CD14-positive monocyte (primary cell): Measurements from ENCODE around the gene TFG. TPM values are rescaled to one million over a fixed set of nuclear protein-coding genes. Genes with fewer than 3 reads are reported as not detected.

Experiments
- DNase-seq, 3 donors: peaks; one replicate each; pipeline ENCODE4 v3.0.0-alpha.2; 2011 to 2022
- H2AFZ ChIP-seq: 2 replicates; pipeline ENCODE4 v1.6.0; 2012; ENCODE audit warnings: mild to moderate bottlenecking, low read depth, low read length, inconsistent platforms; ENCODE audit not compliant: insufficient read depth, poor library complexity, severe bottlenecking
- H3K27ac ChIP-seq, 2 donors: 1 replicate in 1 of 2; 2 replicates in 1 of 2; pipeline ENCODE4 v1.5.1; 2012 to 2013; ENCODE audit warnings: low read length in 2 of 2, control low read depth in 1 of 2, inconsistent platforms in 1 of 2, low read depth in 1 of 2, mild to moderate bottlenecking in 1 of 2
- H3K27me3 ChIP-seq, 2 donors: one replicate each; pipeline versions ENCODE4 v1.6.0 to v1.6.1; 2011 to 2013; ENCODE audit warnings: low read length in 2 of 2; ENCODE audit not compliant: control insufficient read depth in 2 of 2, insufficient read depth in 2 of 2
- H3K36me3 ChIP-seq, 2 donors: replicated peaks in 1 of 2; 1 replicate in 1 of 2; 2 replicates in 1 of 2; pipeline versions ENCODE4 v1.5.1 to v1.6.1; 2012 to 2013; ENCODE audit warnings: low read length in 2 of 2, control low read depth in 1 of 2, inconsistent platforms in 1 of 2, mild to moderate bottlenecking in 1 of 2; ENCODE audit not compliant: insufficient read depth in 2 of 2, control insufficient read depth in 1 of 2
- H3K4me1 ChIP-seq, 2 donors: 1 replicate in 1 of 2; 2 replicates in 1 of 2; pipeline versions ENCODE4 v1.5.1 to v1.6.1; 2012 to 2013; ENCODE audit warnings: low read length in 2 of 2, control low read depth in 1 of 2, inconsistent platforms in 1 of 2, mild to moderate bottlenecking in 1 of 2, moderate library complexity in 1 of 2; ENCODE audit not compliant: insufficient read depth in 2 of 2, control insufficient read depth in 1 of 2
- H3K4me2 ChIP-seq: replicated peaks from 2 replicates; pipeline ENCODE3; 2012; ENCODE audit warnings: low read length, moderate library complexity, mild to moderate bottlenecking; ENCODE audit not compliant: poor library complexity, severe bottlenecking; ENCODE audit errors: extremely low read depth
- H3K4me3 ChIP-seq, 3 experiments: fragments of 200-600 bp in 1 of 3; sonication (generic) in 1 of 3; replicated peaks in 1 of 3; 1 replicate in 2 of 3; 2 replicates in 1 of 3; pipeline ENCODE4 v1.5.1; 2011 to 2013; ENCODE audit warnings: low read length in 3 of 3, mild to moderate bottlenecking in 3 of 3, control low read depth in 2 of 3, low read depth in 2 of 3, inconsistent platforms in 1 of 3, moderate library complexity in 1 of 3
- H3K79me2 ChIP-seq: 2 replicates; pipeline ENCODE4 v1.6.0; 2012; ENCODE audit warnings: mild to moderate bottlenecking, control low read depth, inconsistent platforms, low read length, moderate library complexity; ENCODE audit not compliant: insufficient read depth
- H3K9ac ChIP-seq: 2 replicates; pipeline ENCODE4 v1.6.0; 2017; ENCODE audit warnings: low read length, mild to moderate bottlenecking; ENCODE audit not compliant: insufficient read depth, poor library complexity, severe bottlenecking
- H3K9me3 ChIP-seq, 2 donors: replicated peaks in 1 of 2; 1 replicate in 1 of 2; 2 replicates in 1 of 2; pipeline versions ENCODE4 v1.5.1 to v1.6.1; 2012 to 2013; ENCODE audit warnings: low read length in 2 of 2, control low read depth in 1 of 2; ENCODE audit not compliant: control insufficient read depth in 1 of 2, insufficient read depth in 1 of 2
- H4K20me1 ChIP-seq: 2 replicates; pipeline ENCODE4 v1.6.0; 2012; ENCODE audit warnings: mild to moderate bottlenecking, low read length, control low read depth, moderate library complexity; ENCODE audit not compliant: insufficient read depth
- H3K27ac Mint-ChIP-seq, 7 donors: one replicate each; pipeline ENCODE4 v1.8.0; 2020; ENCODE audit warnings: mild to moderate bottlenecking in 7 of 7, mixed read lengths in 7 of 7, moderate library complexity in 6 of 7, inconsistent platforms in 2 of 7
- H3K27me3 Mint-ChIP-seq, 3 donors: one replicate each; pipeline ENCODE4 v1.8.0; 2021 to 2022; ENCODE audit warnings: low read depth in 3 of 3, mild to moderate bottlenecking in 3 of 3, mixed read lengths in 3 of 3, moderate library complexity in 3 of 3, inconsistent platforms in 1 of 3
- H3K36me3 Mint-ChIP-seq, 2 donors: one replicate each; pipeline ENCODE4 v1.8.0; 2020; ENCODE audit warnings: mixed read lengths in 2 of 2, inconsistent platforms in 1 of 2, mild to moderate bottlenecking in 1 of 2
- H3K4me1 Mint-ChIP-seq: one replicate; pipeline ENCODE4 v1.8.0; 2020; ENCODE audit warnings: mild to moderate bottlenecking, mixed read lengths
- H3K4me3 Mint-ChIP-seq, 2 donors: one replicate each; pipeline ENCODE4 v1.8.0; 2020; ENCODE audit warnings: mild to moderate bottlenecking in 2 of 2, mixed read lengths in 2 of 2, moderate library complexity in 1 of 2
- H3K9me3 Mint-ChIP-seq, 7 donors: one replicate each; pipeline ENCODE4 v1.8.0; 2020 to 2022; ENCODE audit warnings: mixed read lengths in 7 of 7, mild to moderate bottlenecking in 6 of 7, moderate library complexity in 6 of 7, inconsistent platforms in 2 of 7
- WGBS: methylation state at CpG from one replicate; pipeline ENCODE4 v1.1.5; 2013; ENCODE audit warnings: missing lambda C conversion rate; ENCODE audit not compliant: insufficient coverage; 5-methylcytosine and 5-hydroxymethylcytosine counted together
- intact Hi-C, 2 donors: fragments of 100-400 bp; cut with micrococcal nuclease; formaldehyde crosslinking; loops; one replicate each; pipeline versions ENCODE4 v1.15.0 to v1.15.1; 2023
- polyA plus RNA-seq, 3 donors: library from polyadenylated mRNA; depleted of rRNA in 1 of 3; unstranded in 2 of 3; stranded (reverse) in 1 of 3; fragments of 300-500 nt in 2 of 3; fragments of >200 nt in 1 of 3; fragmentation: Illumina TruSeq in 2 of 3; gene quantifications; 1 replicate in 2 of 3; 2 replicates in 1 of 3; pipeline ENCODE4 v1.2.3, GENCODE V29; 2012 to 2021
- TF ChIP-seq, protein P1 (sequence below): fragments of 200-600 bp; IDR thresholded peaks from one replicate; pipeline ENCODE4 v1.8.0; 2022; ENCODE audit warnings: antibody characterized with exemption, mild to moderate bottlenecking

TFG gene
- polyA plus RNA-seq, 3 donors = 37.9 to 51.2 (median 44.8) TPM

DNA sequence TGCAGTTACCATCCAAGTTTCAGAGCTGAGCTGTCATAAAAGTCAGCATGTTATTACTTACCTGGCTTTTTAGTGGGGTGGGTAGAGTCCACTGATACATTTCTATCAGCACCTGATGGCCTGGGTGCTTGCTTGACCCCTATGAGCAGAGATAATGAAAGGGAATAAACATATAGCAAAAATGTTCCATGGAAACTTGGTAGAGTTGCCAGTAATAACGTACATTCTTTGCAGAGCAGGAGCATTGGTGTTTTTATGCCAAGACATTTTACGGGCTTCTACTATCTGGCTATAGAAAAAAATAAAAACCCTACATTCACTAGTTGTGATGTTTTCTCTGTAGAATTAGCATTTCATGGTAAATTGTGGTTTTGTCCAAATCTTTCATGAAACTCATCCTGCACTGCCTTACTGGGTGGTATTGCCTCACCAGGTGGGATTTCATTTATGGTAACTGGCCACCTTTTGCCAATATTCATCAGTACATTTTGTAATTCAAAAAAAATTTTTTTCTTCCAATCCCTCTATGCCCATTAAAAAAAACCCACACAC, 70.9 kb downstream of the TFG start:
- Mint-ChIP-seq H3K36me3 (no peaks in the 10 kb centered on the region), H3K4me3 (no peak overlapping the region), H3K27ac (no peak overlapping the region), H3K4me1 (no peaks in the 10 kb centered on the region), H3K27me3 (peaks cover 0 to 7% (median 1%) of the 10 kb centered on the region in 3 donors), H3K9me3 (peaks cover 0 to 12% (median 4%) of the 10 kb centered on the region in 7 donors)
- Histone ChIP-seq H3K79me2 (no peaks in the 10 kb centered on the region), H3K4me2 (no peak overlapping the region), H3K4me3 (no peak overlapping the region), H3K4me1 (no peaks in the 10 kb centered on the region), H3K27ac (no peak overlapping the region), H3K36me3 (no peaks in the 10 kb centered on the region), H3K27me3 (no peaks in the 10 kb centered on the region), H4K20me1 (no peaks in the 10 kb centered on the region), H3K9ac (no peak overlapping the region), H3K9me3 (no peaks in the 10 kb centered on the region), H2AFZ (no peak overlapping the region)
- intact Hi-C loops = no loop called here
- TF ChIP-seq, protein P1, sequence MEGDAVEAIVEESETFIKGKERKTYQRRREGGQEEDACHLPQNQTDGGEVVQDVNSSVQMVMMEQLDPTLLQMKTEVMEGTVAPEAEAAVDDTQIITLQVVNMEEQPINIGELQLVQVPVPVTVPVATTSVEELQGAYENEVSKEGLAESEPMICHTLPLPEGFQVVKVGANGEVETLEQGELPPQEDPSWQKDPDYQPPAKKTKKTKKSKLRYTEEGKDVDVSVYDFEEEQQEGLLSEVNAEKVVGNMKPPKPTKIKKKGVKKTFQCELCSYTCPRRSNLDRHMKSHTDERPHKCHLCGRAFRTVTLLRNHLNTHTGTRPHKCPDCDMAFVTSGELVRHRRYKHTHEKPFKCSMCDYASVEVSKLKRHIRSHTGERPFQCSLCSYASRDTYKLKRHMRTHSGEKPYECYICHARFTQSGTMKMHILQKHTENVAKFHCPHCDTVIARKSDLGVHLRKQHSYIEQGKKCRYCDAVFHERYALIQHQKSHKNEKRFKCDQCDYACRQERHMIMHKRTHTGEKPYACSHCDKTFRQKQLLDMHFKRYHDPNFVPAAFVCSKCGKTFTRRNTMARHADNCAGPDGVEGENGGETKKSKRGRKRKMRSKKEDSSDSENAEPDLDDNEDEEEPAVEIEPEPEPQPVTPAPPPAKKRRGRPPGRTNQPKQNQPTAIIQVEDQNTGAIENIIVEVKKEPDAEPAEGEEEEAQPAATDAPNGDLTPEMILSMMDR = no peak
- WGBS = no CpG with 5 or more reads among the region's 2 CpGs
- no peak for DNase-seq

- Histone ChIP-seq H3K4me2 (no peak overlapping the region), H4K20me1 (no peaks in the 10 kb centered on the region), H3K27me3 (no peaks in the 10 kb centered on the region), H3K27ac (no peak overlapping the region), H3K4me3 (no peak overlapping the region), H3K9ac (no peak overlapping the region), H3K79me2 (no peaks in the 10 kb centered on the region), H3K36me3 (no peaks in the 10 kb centered on the region), H3K4me1 (no peaks in the 10 kb centered on the region), H2AFZ (no peak overlapping the region), H3K9me3 (no peaks in the 10 kb centered on the region)
- H3K27ac Mint-ChIP-seq = no peak overlapping the region
- H3K4me1 Mint-ChIP-seq = no peaks in the 10 kb centered on the region
- peaks cover 2 to 12% (median 4%) of the 10 kb centered on the region in 7 donors for H3K9me3 Mint-ChIP-seq
- no CpG with 5 or more reads among the region's 2 CpGs for WGBS
- peaks cover 0 to 7% (median 1%) of the 10 kb centered on the region in 3 donors for H3K27me3 Mint-ChIP-seq
- intact Hi-C loops = no loop called here
- TF ChIP-seq, protein P1 = no peak
- DNase-seq = no peak
- no peak overlapping the region for H3K4me3 Mint-ChIP-seq
- H3K36me3 Mint-ChIP-seq = no peaks in the 10 kb centered on the region
Observed at GRCh38 chr3:100781301-100781700, 72.0 kb downstream of the TFG start.
